Parathyroid adenoma (tissue), 2 donors: ENCODE results near the gene SHANK3.
A peak's percentile ranks its signal among the peaks of the same experiment; 100 is the strongest.

Experiments
- H2AFZ ChIP-seq: fragments of 300-600 bp; sonication (generic); one replicate; pipeline ENCODE4 v1.7.0; 2017; ENCODE audit warnings: antibody characterized with exemption, mild to moderate bottlenecking
- H3K27ac ChIP-seq: fragments of 300-600 bp; sonication (generic); one replicate; pipeline ENCODE4 v1.7.0; 2017
- H3K27me3 ChIP-seq: fragments of 300-600 bp; sonication (generic); one replicate; pipeline ENCODE4 v1.7.0; 2017; ENCODE audit warnings: low read length; ENCODE audit not compliant: control insufficient read depth, insufficient read depth
- H3K36me3 ChIP-seq: fragments of 300-600 bp; sonication (generic); one replicate; pipeline ENCODE4 v1.7.0; 2017; ENCODE audit warnings: low read length; ENCODE audit not compliant: control insufficient read depth, insufficient read depth
- H3K4me1 ChIP-seq: fragments of 300-600 bp; sonication (generic); one replicate; pipeline ENCODE4 v1.7.0; 2017; ENCODE audit warnings: control low read depth
- H3K4me2 ChIP-seq: fragments of 300-600 bp; sonication (generic); one replicate; pipeline ENCODE4 v1.7.0; 2017; ENCODE audit warnings: low read length
- H3K4me3 ChIP-seq: fragments of 300-600 bp; sonication (generic); one replicate; pipeline ENCODE4 v1.7.0; 2017; ENCODE audit warnings: low read depth, low read length
- H3K79me2 ChIP-seq: fragments of 300-600 bp; sonication (generic); one replicate; pipeline ENCODE4 v1.7.0; 2017; ENCODE audit warnings: control low read depth
- H3K9ac ChIP-seq: fragments of 300-600 bp; sonication (generic); one replicate; pipeline ENCODE4 v1.7.0; 2017; ENCODE audit warnings: mild to moderate bottlenecking
- H3K9me3 ChIP-seq: fragments of 300-600 bp; sonication (generic); one replicate; pipeline ENCODE4 v1.7.0; 2017; ENCODE audit warnings: low read length; ENCODE audit not compliant: control insufficient read depth
- CTCF ChIP-seq: fragments of 300-600 bp; sonication (generic); IDR thresholded peaks from one replicate; pipeline ENCODE4 v1.7.0; 2017; ENCODE audit warnings: antibody characterized with exemption, mild to moderate bottlenecking
- donor health status: primary hyperparathyroidism.

The SHANK3 gene

GRCh38 chr22:50665738-50666137 lies 6.9 kb upstream of the SHANK3 start:
- H3K27ac ChIP-seq: no peak overlapping the region
- no peaks in the 10 kb centered on the region for H3K36me3 ChIP-seq
- TF ChIP-seq CTCF: no peak
- no peaks in the 10 kb centered on the region for H3K79me2 ChIP-seq
- no peaks in the 10 kb centered on the region for H3K27me3 ChIP-seq
- no peaks in the 10 kb centered on the region for H3K4me1 ChIP-seq
- no peak overlapping the region for H3K9ac ChIP-seq
- H3K9me3 ChIP-seq: no peaks in the 10 kb centered on the region
- H3K4me3 ChIP-seq: no peak overlapping the region
- no peak overlapping the region for H3K4me2 ChIP-seq
- no peak overlapping the region for H2AFZ ChIP-seq

- Histone ChIP-seq H3K4me1 (no peaks in the 10 kb centered on the region), H3K36me3 (no peaks in the 10 kb centered on the region), H3K27ac (no peak overlapping the region), H3K9ac (no peak overlapping the region), H2AFZ (no peak overlapping the region), H3K4me2 (no peak overlapping the region), H3K9me3 (no peaks in the 10 kb centered on the region), H3K27me3 (no peaks in the 10 kb centered on the region), H3K79me2 (no peaks in the 10 kb centered on the region), H3K4me3 (no peak overlapping the region)
- no peak for TF ChIP-seq CTCF
These were observed 2.1 kb upstream of the SHANK3 start for GRCh38 chr22:50670513-50670912.

- Histone ChIP-seq H3K27ac (no peak overlapping the region), H3K4me3 (no peak overlapping the region), H2AFZ (no peak overlapping the region), H3K36me3 (no peaks in the 10 kb centered on the region), H3K27me3 (no peaks in the 10 kb centered on the region), H3K79me2 (no peaks in the 10 kb centered on the region), H3K4me2 (no peak overlapping the region), H3K4me1 (no peaks in the 10 kb centered on the region), H3K9me3 (no peaks in the 10 kb centered on the region), H3K9ac (no peak overlapping the region)
- TF ChIP-seq CTCF: no peak
These were observed 1.6 kb upstream of the SHANK3 start for GRCh38 chr22:50670914-50671538.

GRCh38 chr22:50671641-50672040 lies 982 bp upstream of the SHANK3 start:
- H3K4me2 ChIP-seq: no peak overlapping the region
- no peak for TF ChIP-seq CTCF
- no peaks in the 10 kb centered on the region for H3K27me3 ChIP-seq
- H3K79me2 ChIP-seq: no peaks in the 10 kb centered on the region
- H3K4me3 ChIP-seq: no peak overlapping the region
- no peak overlapping the region for H2AFZ ChIP-seq
- H3K9ac ChIP-seq: no peak overlapping the region
- H3K4me1 ChIP-seq: no peaks in the 10 kb centered on the region
- H3K36me3 ChIP-seq: no peaks in the 10 kb centered on the region
- H3K9me3 ChIP-seq: no peaks in the 10 kb centered on the region
- H3K27ac ChIP-seq: peak overlapping the region; percentile 69

- Histone ChIP-seq H3K4me1 (no peaks in the 10 kb centered on the region), H2AFZ (no peak overlapping the region), H3K4me3 (no peak overlapping the region), H3K27me3 (no peaks in the 10 kb centered on the region), H3K27ac (peak overlapping the region; percentile 69), H3K9me3 (no peaks in the 10 kb centered on the region), H3K79me2 (no peaks in the 10 kb centered on the region), H3K9ac (no peak overlapping the region), H3K36me3 (no peaks in the 10 kb centered on the region), H3K4me2 (no peak overlapping the region)
- no peak for TF ChIP-seq CTCF
These were observed 582 bp upstream of the SHANK3 start for GRCh38 chr22:50672041-50672440.
